CD4-positive, alpha-beta T cell treated with Interleukin-15 for 4 hours (primary cell): ENCODE measurements around the gene TNIP3.
"Not testable (repeated sequence)": the region's sequence is repeated elsewhere in the genome, so short reads cannot be mapped to it uniquely, and the experiment has no call there.

Experiments used
- DNase-seq: peaks from one replicate; pipeline ENCODE4 v3.0.0-alpha.2; 2020; ENCODE audit warnings: low spot score

TNIP3 gene

DNA sequence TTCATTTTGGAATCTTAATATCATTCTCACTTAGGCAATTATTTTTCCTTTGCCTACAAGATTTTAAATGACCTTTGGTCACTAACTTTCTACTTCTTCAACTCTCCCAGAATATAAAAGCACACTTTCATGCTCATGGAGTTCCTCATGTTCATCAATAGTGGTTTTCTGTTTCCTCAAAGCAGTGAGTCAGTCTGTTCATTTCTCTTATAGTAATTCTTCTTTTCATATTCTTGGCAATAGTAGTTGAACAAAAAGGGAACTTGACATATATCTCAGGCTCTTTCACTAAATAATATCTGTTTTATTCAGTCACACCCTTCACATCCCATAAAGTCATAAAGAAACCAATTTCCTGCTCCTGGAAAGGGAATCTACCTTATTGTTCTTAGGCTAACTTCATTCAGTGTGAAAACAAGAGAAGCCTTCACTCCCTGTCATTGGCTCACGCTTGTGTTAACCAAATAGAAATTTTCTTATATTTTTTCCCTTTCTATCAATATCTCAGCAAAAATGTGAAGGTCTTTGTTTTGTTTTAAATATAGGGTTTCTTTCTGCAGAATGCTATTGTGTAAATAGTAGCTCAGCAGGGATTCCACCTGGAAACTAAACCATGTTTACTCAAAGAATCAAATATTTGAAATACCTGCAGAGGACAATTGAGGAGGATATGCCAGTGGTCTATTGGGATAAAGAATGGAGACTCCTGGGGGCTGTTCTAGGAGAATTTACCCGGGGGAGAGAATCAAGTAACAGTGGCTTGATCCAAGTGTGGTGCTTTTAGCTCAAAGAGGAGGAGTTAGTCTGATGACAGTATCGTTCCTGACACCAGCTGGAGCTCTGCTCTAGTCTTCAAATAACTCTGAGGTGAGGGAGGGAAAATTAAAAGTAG lies 13.4 kb upstream of the TNIP3 start:
- no peak for DNase-seq

- no peak for DNase-seq
Observed at GRCh38 chr4:121176082-121176934, 12.2 kb upstream of the TNIP3 start.

- DNase-seq: not testable (repeated sequence)
Observed at GRCh38 chr4:121171477-121171876, 7.4 kb upstream of the TNIP3 start.

- DNase-seq: no peak
Observed at GRCh38 chr4:121168446-121169281, 4.5 kb upstream of the TNIP3 start.

DNA sequence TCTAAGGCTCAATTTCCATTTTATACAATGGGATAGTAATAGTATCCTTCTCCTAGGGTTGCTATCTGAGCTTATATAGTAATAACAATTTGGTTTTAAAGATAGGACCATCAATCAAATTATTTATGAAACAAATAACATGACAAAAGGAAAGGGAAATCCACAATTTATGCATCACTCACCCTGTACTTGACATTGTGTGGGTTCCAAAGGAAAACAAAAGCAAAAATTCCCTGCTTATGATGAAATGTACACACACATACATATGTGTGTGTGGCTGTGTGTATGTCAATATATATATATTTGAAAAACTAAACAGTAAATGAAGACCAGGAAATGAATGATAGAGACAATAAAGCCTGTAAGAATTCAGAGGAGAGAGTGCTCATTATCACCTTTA lies 2.9 kb upstream of the TNIP3 start:
- no peak for DNase-seq

DNA sequence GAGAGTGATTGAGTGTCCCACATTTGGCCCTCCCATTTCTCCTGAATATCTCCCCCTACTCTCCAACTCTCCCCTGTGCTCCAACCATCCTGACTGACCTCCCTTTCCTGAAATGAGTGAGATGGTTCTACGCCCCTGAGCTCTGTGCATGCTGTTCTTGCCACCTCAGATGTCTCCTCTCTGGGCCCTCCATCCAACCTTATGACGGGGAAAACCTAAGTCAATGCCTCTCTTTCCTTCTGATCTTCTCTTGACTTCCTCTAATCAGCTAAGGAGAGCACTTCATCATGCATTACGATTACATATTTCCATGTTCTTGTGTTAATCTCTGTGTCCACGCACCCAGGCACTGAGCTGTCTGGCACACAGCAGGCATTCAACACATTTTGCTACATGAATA lies 1.1 kb upstream of the TNIP3 start:
- no peak for DNase-seq

DNA sequence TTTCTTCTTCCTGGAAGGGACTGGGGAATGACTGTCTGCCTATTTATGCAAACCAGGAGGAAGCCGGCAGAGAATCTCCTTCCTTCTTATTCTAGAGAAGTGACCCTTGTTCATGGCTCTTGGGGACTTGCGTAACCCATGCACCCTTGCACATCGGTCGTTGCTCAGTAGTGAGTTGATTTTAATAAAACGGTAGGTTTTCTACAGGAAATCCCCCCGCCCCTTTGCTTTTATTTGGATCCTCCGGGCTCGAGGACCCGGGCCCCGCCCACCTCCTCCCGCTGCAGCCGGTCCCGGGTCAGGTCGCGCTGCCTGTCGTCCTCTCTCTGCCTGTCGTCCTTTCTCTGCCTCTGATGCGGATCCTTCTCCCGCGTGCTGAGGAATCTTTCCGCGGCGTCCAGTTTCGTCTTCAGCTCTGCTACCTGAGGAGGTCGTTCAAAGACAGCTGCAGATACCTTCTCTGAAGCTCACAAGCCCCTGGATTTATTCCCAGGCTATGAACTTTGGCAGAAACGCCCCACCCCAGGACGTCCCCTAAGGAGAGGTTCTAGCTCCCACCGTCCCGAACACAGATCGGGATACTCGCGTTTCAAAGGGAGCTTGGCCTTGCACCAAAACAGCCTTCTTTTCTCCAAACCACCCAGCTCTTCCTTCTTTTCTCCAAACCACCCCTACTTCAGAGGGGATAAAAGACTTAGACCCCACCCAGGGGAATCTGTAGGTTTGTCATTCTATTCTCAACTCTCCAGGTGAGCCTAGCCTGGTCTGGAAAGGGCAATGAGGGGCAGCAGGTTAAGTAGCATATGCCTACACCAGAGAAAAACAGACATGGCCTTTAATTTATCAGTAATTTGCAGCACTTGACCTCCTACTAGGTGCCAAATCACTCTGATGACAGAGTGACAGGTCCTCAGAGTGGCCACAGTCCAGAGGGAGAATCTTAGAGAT lies 7.0 kb downstream of the TNIP3 start:
- DNase-seq: no peak

DNA sequence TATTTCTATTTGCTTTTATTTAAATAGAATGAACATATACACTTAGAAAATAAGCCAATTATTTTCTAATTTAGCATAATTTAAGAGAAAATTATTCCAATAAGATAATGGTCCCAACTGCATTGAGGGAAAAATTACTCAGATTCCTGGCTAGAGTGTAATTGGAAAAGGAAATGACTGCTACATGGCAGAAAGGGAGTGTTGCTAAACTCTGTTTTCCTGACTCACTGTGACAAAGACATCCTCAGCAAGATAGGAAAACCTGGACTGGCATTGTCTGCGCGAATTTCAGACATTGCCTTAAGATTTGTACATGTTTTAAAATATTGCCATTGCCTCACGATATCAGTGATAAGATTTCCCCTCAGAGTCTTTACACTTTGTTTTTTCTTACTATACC lies 8.2 kb downstream of the TNIP3 start:
- DNase-seq: no peak

DNA sequence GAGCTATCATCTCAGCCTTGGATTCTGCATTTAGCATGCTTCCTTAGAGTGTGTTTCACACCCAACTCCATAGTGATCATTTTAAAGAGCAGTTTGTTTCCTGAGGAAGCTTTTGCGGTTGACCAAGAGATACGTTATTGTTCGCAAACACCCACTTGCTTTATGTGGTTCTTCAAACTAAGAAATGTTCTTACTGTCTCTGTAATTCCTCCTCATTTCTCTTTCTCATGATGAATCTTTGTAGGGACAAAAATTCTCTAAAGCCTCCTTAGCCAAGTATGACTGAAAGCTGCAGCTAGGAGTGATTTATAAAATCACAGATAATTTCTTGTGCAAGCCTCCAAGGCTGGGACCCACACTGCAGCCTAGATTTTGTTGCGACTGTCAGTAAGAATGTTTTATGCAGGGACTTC lies 10.0 kb downstream of the TNIP3 start:
- peak; percentile 50 for DNase-seq

DNA sequence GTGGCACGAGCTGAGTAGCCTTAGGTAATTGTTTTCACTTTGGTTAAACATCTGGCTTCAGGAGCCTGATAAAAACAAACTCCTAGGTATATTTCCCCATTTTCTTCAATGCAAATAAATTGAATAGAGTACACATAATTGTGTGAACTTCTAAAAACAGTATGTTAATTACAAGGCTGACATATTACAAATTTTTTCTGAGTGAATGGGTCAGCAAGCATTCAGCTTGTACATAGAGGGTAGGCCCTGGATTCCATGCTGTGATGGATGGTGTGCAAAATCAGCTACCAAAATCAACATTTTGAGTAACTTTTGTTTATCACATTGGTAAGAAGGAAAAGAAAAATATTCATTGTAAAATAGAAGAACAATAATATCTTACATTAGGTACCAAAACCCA lies 12.2 kb downstream of the TNIP3 start:
- DNase-seq: no peak

DNA sequence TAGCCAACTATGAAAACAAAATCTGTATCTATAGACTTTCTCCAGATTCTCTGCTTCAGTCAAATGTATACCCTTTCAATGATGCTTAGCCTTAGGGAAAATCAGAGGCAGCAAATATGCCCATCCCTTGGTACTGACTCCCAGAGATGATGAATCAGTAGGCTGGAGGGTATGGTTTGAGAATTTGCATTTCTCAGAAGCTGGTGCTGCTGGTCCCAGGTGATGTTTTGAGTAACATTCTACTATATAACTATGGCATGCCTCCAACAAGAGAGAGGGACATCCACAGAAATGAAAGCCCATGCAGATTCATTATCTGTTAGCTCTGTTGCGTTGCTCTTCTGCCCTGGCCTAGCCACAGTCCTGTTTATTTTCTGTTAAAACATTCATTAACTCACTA lies 13.6 kb downstream of the TNIP3 start:
- DNase-seq: no peak

- no peak for DNase-seq
Observed at GRCh38 chr4:121150003-121150402, 14.1 kb downstream of the TNIP3 start.

- no peak for DNase-seq
Observed at GRCh38 chr4:121148621-121149020, 15.5 kb downstream of the TNIP3 start.

DNA sequence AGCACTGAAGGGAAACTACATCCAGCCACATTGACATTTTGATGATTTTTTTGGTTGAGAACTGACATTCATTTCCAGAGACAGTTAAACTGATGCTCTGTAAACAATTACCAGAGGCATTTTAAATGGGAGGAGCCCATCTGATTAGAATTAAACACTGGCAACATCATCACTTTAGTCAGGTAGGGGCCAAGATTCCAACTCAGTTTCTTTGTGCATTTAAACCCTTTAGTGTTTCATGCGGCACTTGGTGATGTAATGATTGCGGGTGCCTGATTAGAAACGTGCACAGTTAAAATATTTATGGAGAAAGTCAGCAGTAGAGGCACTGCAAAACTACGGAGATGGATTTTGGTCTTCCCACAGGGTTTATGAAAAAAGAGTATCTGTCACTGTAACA lies 16.1 kb downstream of the TNIP3 start:
- no peak for DNase-seq

DNA sequence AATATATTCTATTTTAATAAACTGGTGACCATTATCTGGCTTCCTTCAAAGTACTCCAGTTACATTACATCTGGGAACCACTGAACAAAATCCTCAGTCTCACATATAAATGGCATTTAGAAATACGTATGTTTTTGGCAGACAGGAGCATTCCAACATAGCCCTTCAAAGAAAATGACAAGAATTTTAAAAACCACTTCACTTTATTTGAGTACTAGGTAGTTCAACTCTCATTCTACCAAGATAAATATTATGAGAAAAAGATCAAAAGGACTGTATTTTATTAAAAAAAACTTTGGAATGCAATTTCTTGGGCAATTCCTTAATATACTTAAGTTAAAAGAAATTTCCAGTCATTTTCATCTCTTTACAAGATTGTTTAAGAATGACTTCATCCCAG lies 17.6 kb downstream of the TNIP3 start:
- DNase-seq: no peak

GRCh38 chr4:121145430-121145829 lies 18.7 kb downstream of the TNIP3 start:
- DNase-seq: no peak

- no peak for DNase-seq
Observed at GRCh38 chr4:121144021-121144420, 20.1 kb downstream of the TNIP3 start.

DNA sequence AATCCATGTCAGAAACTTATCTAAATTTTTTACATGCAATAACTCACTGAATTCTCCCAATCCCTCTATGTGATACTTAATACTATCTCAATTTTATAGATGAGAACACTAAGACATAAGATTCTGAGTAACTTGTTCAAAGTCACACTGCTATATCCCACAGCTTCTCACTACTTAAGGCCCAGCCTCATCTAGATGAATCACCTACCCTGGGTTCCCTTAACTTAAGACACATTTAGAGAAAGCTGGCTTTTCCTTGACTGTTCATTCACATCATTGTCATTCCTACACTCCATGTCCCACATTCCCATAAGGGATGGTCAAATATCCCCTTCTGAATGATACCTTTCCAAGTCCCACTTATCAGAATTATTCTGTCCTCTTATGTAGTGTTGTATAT lies 21.0 kb downstream of the TNIP3 start:
- DNase-seq: no peak

GRCh38 chr4:121140716-121141460 lies 23.2 kb downstream of the TNIP3 start:
- no peak for DNase-seq

DNA sequence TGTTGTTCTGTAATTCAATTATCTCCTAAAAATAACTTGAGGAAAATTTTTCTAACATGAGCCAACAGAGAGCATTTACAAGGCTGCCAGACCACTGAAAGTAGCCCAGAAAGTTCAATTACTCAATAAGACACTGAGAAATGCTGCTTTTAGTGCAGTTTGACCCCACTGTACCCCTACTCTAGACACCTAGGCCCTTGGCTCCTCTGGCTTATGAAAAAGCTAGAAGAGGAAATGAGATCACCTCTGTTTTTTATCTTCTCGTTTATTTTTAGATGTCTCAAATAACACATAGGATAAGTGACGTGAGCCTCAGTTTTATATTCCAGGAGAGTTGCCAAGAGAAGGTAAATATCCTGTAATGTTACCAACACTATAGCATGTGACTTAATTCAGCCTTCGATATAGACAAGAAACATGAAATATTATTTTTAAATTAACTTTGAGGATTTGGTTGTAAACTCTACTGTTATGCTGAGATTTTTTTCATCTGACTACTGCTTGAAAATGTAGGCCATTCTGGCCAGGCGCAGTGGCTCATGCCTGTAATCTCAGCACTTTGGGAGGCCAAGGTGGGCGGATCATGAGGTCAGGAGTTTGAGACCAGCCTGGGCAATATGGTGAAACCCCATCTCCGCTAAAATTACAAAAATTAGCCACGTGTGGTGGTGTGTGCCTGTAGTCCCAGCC lies 24.4 kb downstream of the TNIP3 start:
- peak; percentile 14 for DNase-seq
